DND-41 (cell line): Measurements from ENCODE around the gene ACVR2A.

ENCODE experiments used
- CTCF ChIP-seq: IDR thresholded peaks from 2 replicates; pipeline ENCODE4 v1.5.1; 2012; ENCODE audit warnings: borderline replicate concordance, low read length, moderate library complexity, mild to moderate bottlenecking; ENCODE audit not compliant: poor library complexity, severe bottlenecking; ENCODE audit errors: extremely low read depth
- EZH2 ChIP-seq: IDR thresholded peaks from 3 replicates; pipeline ENCODE4 v1.6.1; 2012; ENCODE audit warnings: borderline replicate concordance, low read depth, mild to moderate bottlenecking, moderate library complexity, low read length, inconsistent platforms; ENCODE audit not compliant: severe bottlenecking

DNA sequence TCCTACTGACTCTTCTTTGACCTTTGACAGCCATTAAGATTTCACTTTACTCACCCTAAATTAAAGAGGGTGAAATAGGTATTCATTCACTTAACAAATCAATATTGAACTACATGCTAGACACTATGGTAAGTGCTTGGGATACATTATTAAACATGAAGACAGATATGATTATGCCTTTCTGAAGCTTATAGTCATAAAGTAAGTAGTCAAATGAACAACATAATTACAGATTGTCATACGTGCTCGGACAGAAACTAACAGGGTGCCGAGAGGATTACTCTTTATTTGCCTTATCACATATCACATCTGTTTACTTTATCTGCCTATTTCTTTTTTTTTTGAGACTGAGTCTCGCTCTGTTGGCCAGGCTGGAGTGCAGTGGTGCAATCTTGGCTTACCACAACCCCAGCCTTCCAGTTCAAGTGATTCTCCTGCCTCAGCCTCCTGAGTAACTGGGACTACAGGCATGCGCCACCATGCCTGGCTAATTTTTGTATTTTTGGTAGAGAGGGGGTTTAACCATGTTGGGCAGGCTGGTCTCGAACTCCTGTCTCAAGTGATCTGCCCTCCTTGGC, 9.8 kb downstream of the ACVR2A start:
- TF ChIP-seq CTCF, result no peak
- no peak for TF ChIP-seq EZH2
